Spleen (tissue), 11 donors: ENCODE results near the gene PYDC1. TPM values are rescaled to one million over a fixed set of nuclear protein-coding genes. Genes with fewer than 3 reads are reported as not detected.
A peak's percentile ranks its signal among the peaks of the same experiment; 100 is the strongest.

Source experiments
- DNase-seq: peaks from one replicate; pipeline ENCODE4 v3.0.0-alpha.2; 2020
- H3K27ac ChIP-seq, 8 donors: fragments of 200-600 bp; sonication (generic) in 7 of 8; 1 replicate in 4 of 8; 2 replicates in 4 of 8; pipeline versions ENCODE4 v1.5.0 to v1.8.0; 2016 to 2021; ENCODE audit warnings: inconsistent platforms in 4 of 8, mild to moderate bottlenecking in 4 of 8, moderate library complexity in 1 of 8
- H3K27me3 ChIP-seq, 7 donors: fragments of 200-600 bp; sonication (generic) in 6 of 7; replicated peaks in 1 of 7; 1 replicate in 4 of 7; 2 replicates in 3 of 7; pipeline versions ENCODE4 v1.5.0 to v1.8.0; 2016 to 2021; ENCODE audit warnings: inconsistent platforms in 3 of 7, mild to moderate bottlenecking in 1 of 7
- H3K36me3 ChIP-seq, 6 donors: fragments of 200-600 bp; sonication (generic) in 5 of 6; 1 replicate in 4 of 6; 2 replicates in 2 of 6; pipeline versions ENCODE4 v1.5.0 to v1.8.0; 2016 to 2021; ENCODE audit warnings: inconsistent platforms in 2 of 6
- H3K4me1 ChIP-seq, 6 donors: fragments of 200-600 bp; sonication (generic) in 5 of 6; 1 replicate in 3 of 6; 2 replicates in 3 of 6; pipeline versions ENCODE4 v1.5.0 to v1.8.0; 2016 to 2021; ENCODE audit warnings: inconsistent platforms in 3 of 6
- H3K4me3 ChIP-seq, 8 donors: fragments of 200-600 bp; sonication (generic) in 7 of 8; 1 replicate in 4 of 8; 2 replicates in 4 of 8; pipeline versions ENCODE4 v1.5.0 to v1.8.0; 2016 to 2021; ENCODE audit warnings: inconsistent platforms in 4 of 8, mild to moderate bottlenecking in 4 of 8, moderate library complexity in 2 of 8
- H3K9me3 ChIP-seq, 8 donors: fragments of 200-600 bp; sonication (generic) in 7 of 8; 1 replicate in 4 of 8; 2 replicates in 4 of 8; pipeline versions ENCODE4 v1.5.0 to v1.8.0; 2016 to 2021; ENCODE audit warnings: inconsistent platforms in 4 of 8
- POLR2A ChIP-seq, 3 donors: fragments of 450-650 bp; IDR thresholded peaks; one replicate each; pipeline ENCODE4 v1.5.1; 2017; ENCODE audit warnings: antibody characterized with exemption in 3 of 3, mild to moderate bottlenecking in 1 of 3
- POLR2AphosphoS5 ChIP-seq, 3 donors: sonication (generic); formaldehyde crosslinking; IDR thresholded peaks; one replicate each; pipeline ENCODE4 v1.5.1; 2017; ENCODE audit warnings: antibody characterized with exemption in 3 of 3
- WGBS, 5 donors: extraction: QIAGEN DNeasy Blood & Tissue Kit in 3 of 5; methylation state at CpG; one replicate each; pipeline versions ENCODE4 v1.1.5 to v1.1.7; 2013 to 2018; 5-methylcytosine and 5-hydroxymethylcytosine counted together
- intact Hi-C: fragments of 100-400 bp; cut with DNase I; formaldehyde crosslinking; loops from one replicate; pipeline ENCODE4 v1.15.0; 2023; ENCODE audit warnings: low total_unique reads
- polyA plus RNA-seq, 3 donors: library from polyadenylated mRNA; stranded (reverse); fragments of 200-250 nt; gene quantifications; one replicate each; pipeline ENCODE4 v1.2.1, GENCODE V29; 2013
- total RNA-seq, 7 donors: library from RNA; depleted of rRNA in 3 of 7; stranded (reverse); fragments of >200 nt in 3 of 7; fragmentation: NEBNext Ultra II Directional in 4 of 7; extraction: Animal tissue kit (Norgen Biotek cat#: 25700) in 4 of 7; gene quantifications; one replicate each; pipeline versions ENCODE4 v1.1.0 to v1.2.1, GENCODE V29; 2016 to 2021
- TF ChIP-seq, protein P1 (sequence below), 11 experiments: fragments of 200-600 bp in 7 of 11; fragments of 450-650 bp in 4 of 11; sonication (generic) in 4 of 11; IDR thresholded peaks in 8 of 11; conservative IDR thresholded peaks in 3 of 11; 1 replicate in 7 of 11; 2 replicates in 4 of 11; pipeline versions ENCODE4 v1.4.0 to v1.8.0; 2016 to 2021; ENCODE audit warnings: antibody characterized with exemption in 11 of 11, inconsistent platforms in 4 of 11, mild to moderate bottlenecking in 1 of 11
- donor health status: healthy with polysubstance abuse.
- donor health status: DM: no; HTN: no; CAD: no; lungs with moderate emphysema.
- donor health status: DM: no; HTN: no; CAD: no.
- donor health status: Bipolar disorder and iron deficiency.
- donor health status: healthy.
- donor health status: DM: no; HTN: no; CAD: no.
- donor health status: DM: yes; HTN: yes; CAD: no.

Gene PYDC1
- total and polyA plus RNA-seq, 10 donors, result 0.72 to 2.7 TPM; not detected in 8

DNA sequence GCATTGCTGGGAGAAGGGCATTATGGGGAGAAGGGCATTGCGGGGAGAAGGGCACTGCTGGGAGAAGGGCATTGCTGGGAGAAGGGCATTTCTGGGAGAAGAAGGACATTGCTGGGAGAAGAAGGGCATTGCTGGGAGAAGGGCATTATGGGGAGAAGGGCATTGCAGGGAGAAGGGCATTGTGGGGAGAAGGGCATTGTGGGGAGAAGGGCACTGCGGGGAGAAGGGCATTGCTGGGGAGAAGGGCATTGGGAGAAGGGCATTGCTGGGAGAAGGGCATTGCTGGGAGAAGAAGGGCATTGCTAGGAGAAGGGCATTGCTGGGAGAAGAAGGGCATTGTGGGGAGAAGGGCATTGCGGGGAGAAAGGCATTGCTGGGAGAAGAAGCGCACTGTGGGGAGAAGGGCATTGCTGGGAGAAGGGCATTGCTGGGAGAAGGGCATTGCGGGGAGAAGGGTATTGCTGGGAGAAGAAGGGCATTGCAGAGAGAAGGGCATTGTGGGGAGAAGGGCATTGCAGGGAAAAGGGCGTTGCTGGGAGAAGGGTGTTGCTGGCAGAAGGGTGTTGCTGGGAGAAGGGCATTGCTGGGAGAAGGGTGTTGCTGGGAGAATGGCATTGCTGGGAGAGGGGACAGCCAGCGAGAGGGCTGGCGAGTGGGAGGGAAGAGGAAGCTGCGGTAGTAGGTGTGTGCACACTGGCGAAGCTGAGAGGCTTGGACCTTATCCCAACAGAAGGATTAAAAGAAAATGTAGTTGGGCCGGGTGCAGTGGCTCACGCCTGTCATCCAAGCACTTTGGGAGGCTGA, 4.6 kb upstream of the PYDC1 start:
- WGBS, 5 donors, result 61 to 71% (median 67%) methylated on average over 12 of the region's 12 CpGs
- DNase-seq, result no peak
- peaks cover 6 to 14% (median 12%) of the 10 kb centered on the region in 6 donors for H3K4me1 ChIP-seq
- H3K4me3 ChIP-seq, result no peak overlapping the region
- H3K9me3 ChIP-seq, result no peaks in the 10 kb centered on the region
- no peak for TF ChIP-seq POLR2A (IDR thresholded peaks at IDR 0.05)
- no peak for TF ChIP-seq POLR2AphosphoS5 (IDR thresholded peaks at IDR 0.05)
- TF ChIP-seq, protein P1, sequence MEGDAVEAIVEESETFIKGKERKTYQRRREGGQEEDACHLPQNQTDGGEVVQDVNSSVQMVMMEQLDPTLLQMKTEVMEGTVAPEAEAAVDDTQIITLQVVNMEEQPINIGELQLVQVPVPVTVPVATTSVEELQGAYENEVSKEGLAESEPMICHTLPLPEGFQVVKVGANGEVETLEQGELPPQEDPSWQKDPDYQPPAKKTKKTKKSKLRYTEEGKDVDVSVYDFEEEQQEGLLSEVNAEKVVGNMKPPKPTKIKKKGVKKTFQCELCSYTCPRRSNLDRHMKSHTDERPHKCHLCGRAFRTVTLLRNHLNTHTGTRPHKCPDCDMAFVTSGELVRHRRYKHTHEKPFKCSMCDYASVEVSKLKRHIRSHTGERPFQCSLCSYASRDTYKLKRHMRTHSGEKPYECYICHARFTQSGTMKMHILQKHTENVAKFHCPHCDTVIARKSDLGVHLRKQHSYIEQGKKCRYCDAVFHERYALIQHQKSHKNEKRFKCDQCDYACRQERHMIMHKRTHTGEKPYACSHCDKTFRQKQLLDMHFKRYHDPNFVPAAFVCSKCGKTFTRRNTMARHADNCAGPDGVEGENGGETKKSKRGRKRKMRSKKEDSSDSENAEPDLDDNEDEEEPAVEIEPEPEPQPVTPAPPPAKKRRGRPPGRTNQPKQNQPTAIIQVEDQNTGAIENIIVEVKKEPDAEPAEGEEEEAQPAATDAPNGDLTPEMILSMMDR (IDR thresholded peaks at IDR 0.05 in 8 of 11, conservative IDR thresholded peaks at IDR 0.05 in 3 of 11), result no peak
- H3K27ac ChIP-seq, result no peak overlapping the region
- H3K36me3 ChIP-seq, result no peaks in the 10 kb centered on the region
- intact Hi-C loops, result no loop called here
- peaks cover 0 to 52% (median 21%) of the 10 kb centered on the region in 7 donors for H3K27me3 ChIP-seq

- H3K27me3 ChIP-seq, result peaks cover 3 to 75% (median 34%) of the 10 kb centered on the region in 7 donors
- TF ChIP-seq POLR2AphosphoS5 (IDR thresholded peaks at IDR 0.05), result no peak
- 85 to 95% (median 94%) methylated on average over 12 to 15 of the region's 15 CpGs for WGBS, 5 donors
- no peak overlapping the region for H3K27ac ChIP-seq
- H3K4me3 ChIP-seq, result no peak overlapping the region
- peaks cover 25 to 37% (median 35%) of the 10 kb centered on the region in 6 donors for H3K4me1 ChIP-seq
- H3K9me3 ChIP-seq, result no peaks in the 10 kb centered on the region
- H3K36me3 ChIP-seq, result no peaks in the 10 kb centered on the region
- no peak for DNase-seq
- intact Hi-C loops, result no loop called here
Observed at GRCh38 chr16:31219154-31219741, 2.3 kb upstream of the PYDC1 start.

DNA sequence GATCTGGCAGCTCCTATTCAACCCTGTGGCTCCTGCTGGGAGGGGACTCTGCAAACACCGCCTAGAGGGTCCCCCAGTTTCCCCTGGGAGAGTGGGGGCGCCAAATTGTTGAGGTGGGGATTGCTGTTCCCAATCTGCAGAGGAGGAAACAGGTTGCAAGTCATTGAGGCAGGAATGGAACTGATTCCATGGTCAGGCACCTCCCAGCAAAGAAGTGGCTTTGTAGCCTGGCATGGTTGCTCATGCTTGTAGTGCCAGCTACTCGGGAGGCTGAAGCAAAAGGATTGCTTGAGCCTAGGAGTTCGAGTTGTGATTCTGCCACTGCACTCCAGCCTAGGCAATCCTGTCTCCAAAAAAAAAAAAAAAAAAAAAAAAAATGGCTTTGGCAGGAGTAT, 198 bp upstream of the PYDC1 start:
- peak overlapping the region in 5 of 8 donors; percentile 44 to 73 (median 49) for H3K4me3 ChIP-seq
- H3K36me3 ChIP-seq, result no peaks in the 10 kb centered on the region
- H3K4me1 ChIP-seq, result peaks cover 25 to 45% (median 37%) of the 10 kb centered on the region in 6 donors
- 26 to 43% (median 31%) methylated on average over 2 to 4 of the region's 4 CpGs for WGBS, 5 donors
- intact Hi-C loops, result no loop called here
- no peak for DNase-seq
- H3K27me3 ChIP-seq, result peaks cover 3 to 82% (median 34%) of the 10 kb centered on the region in 7 donors
- no peaks in the 10 kb centered on the region for H3K9me3 ChIP-seq
- TF ChIP-seq POLR2A (IDR thresholded peaks at IDR 0.05) (no peak), POLR2AphosphoS5 (IDR thresholded peaks at IDR 0.05) (no peak)
- TF ChIP-seq, protein P1 (IDR thresholded peaks at IDR 0.05 in 8 of 11, conservative IDR thresholded peaks at IDR 0.05 in 3 of 11), result no peak
- H3K27ac ChIP-seq, result no peak overlapping the region

- 1 to 2% (median 1%) methylated on average over 42 to 63 of the region's 63 CpGs for WGBS, 5 donors
- peak overlapping the region in 6 of 8 donors; percentile 8 to 69 (median 48) for H3K27ac ChIP-seq
- intact Hi-C loops, result no loop called here
- DNase-seq, result peak; percentile 87
- no peaks in the 10 kb centered on the region for H3K36me3 ChIP-seq
- peak overlapping the region; percentile 16 to 73 (median 44) for H3K4me3 ChIP-seq
- H3K27me3 ChIP-seq, result peaks cover 3 to 70% (median 34%) of the 10 kb centered on the region in 7 donors
- peaks cover 25 to 45% (median 37%) of the 10 kb centered on the region in 6 donors for H3K4me1 ChIP-seq
- TF ChIP-seq, protein P1 (IDR thresholded peaks at IDR 0.05 in 8 of 11, conservative IDR thresholded peaks at IDR 0.05 in 3 of 11), result no peak
- peak in 2 of 3 donors; percentile 66 to 79 for TF ChIP-seq POLR2AphosphoS5 (IDR thresholded peaks at IDR 0.05)
- no peaks in the 10 kb centered on the region for H3K9me3 ChIP-seq
Observed at GRCh38 chr16:31215287-31216162, 1.4 kb downstream of the PYDC1 start.
